T-helper 22 cell (primary cell): ENCODE measurements around the gene GIPC3.
"Not testable (repeated sequence)": the region's sequence is repeated elsewhere in the genome, so short reads cannot be mapped to it uniquely, and the experiment has no call there.

ENCODE experiments used
- DNase-seq: peaks from one replicate; pipeline ENCODE4 v3.0.0-alpha.2; 2020; ENCODE audit warnings: low read depth

GIPC3 gene

GRCh38 chr19:3576696-3577443 lies 8.4 kb upstream of the GIPC3 start:
- DNase-seq, result no peak

GRCh38 chr19:3577723-3578344 lies 7.4 kb upstream of the GIPC3 start:
- no peak for DNase-seq

- DNase-seq, result no peak
Observed at GRCh38 chr19:3578390-3578789, 6.9 kb upstream of the GIPC3 start.

- no peak for DNase-seq
Observed at GRCh38 chr19:3580156-3580934, 4.9 kb upstream of the GIPC3 start.

GRCh38 chr19:3581792-3582191 lies 3.5 kb upstream of the GIPC3 start:
- not testable (repeated sequence) for DNase-seq

GRCh38 chr19:3584036-3584802 lies 1.1 kb upstream of the GIPC3 start:
- not testable (repeated sequence) for DNase-seq

- no peak for DNase-seq
Observed at GRCh38 chr19:3586127-3586626, 899 bp downstream of the GIPC3 start.

- no peak for DNase-seq
Observed at GRCh38 chr19:3586707-3587346, 1.5 kb downstream of the GIPC3 start.

GRCh38 chr19:3589439-3589838 lies 4.2 kb downstream of the GIPC3 start:
- no peak for DNase-seq

- DNase-seq, result no peak
Observed at GRCh38 chr19:3589949-3590348, 4.7 kb downstream of the GIPC3 start.

- no peak for DNase-seq
Observed at GRCh38 chr19:3590991-3591659, 5.8 kb downstream of the GIPC3 start.

- DNase-seq, result no peak
Observed at GRCh38 chr19:3591876-3592613, 6.8 kb downstream of the GIPC3 start.

- no peak for DNase-seq
Observed at GRCh38 chr19:3593156-3593555, 7.9 kb downstream of the GIPC3 start.

- DNase-seq, result no peak
Observed at GRCh38 chr19:3595521-3596061, 10.3 kb downstream of the GIPC3 start.

- DNase-seq, result no peak
Observed at GRCh38 chr19:3599776-3600187, 14.5 kb downstream of the GIPC3 start.

- DNase-seq, result no peak
Observed at GRCh38 chr19:3601021-3601420, 15.7 kb downstream of the GIPC3 start.

- DNase-seq, result no peak
Observed at GRCh38 chr19:3603121-3603811, 18.0 kb downstream of the GIPC3 start.

GRCh38 chr19:3604227-3604986 lies 19.1 kb downstream of the GIPC3 start:
- no peak for DNase-seq

- no peak for DNase-seq
Observed at GRCh38 chr19:3604987-3605343, 19.7 kb downstream of the GIPC3 start.
